Mesodermal cell (in vitro differentiated cells): ENCODE results near the gene SSC5D.

Source experiments
- H3K27ac ChIP-seq: 2 replicates; pipeline ENCODE4 v1.7.0; 2013; ENCODE audit warnings: mild to moderate bottlenecking, low read depth, low read length, moderate library complexity; ENCODE audit not compliant: severe bottlenecking
- H3K36me3 ChIP-seq: 2 replicates; pipeline ENCODE4 v1.7.1; 2013; ENCODE audit warnings: mild to moderate bottlenecking, low read length, moderate library complexity; ENCODE audit not compliant: control insufficient read depth, insufficient read depth
- H3K4me1 ChIP-seq: one replicate; pipeline ENCODE4 v1.7.1; 2013; ENCODE audit warnings: mild to moderate bottlenecking, low read length; ENCODE audit not compliant: insufficient read depth, control insufficient read depth, poor library complexity, severe bottlenecking
- H3K4me3 ChIP-seq: 2 replicates; pipeline ENCODE4 v1.7.0; 2013; ENCODE audit warnings: low read length, control low read depth, mild to moderate bottlenecking; ENCODE audit not compliant: insufficient read depth, poor library complexity, severe bottlenecking; ENCODE audit errors: extremely low read depth
- H3K9me3 ChIP-seq: 2 replicates; pipeline ENCODE4 v1.7.1; 2013; ENCODE audit warnings: mild to moderate bottlenecking, low read length, moderate library complexity; ENCODE audit not compliant: control insufficient read depth
- WGBS, 2 experiments: methylation state at CpG; one replicate each; pipeline ENCODE4 v1.1.5; 2013; ENCODE audit warnings: missing lambda C conversion rate in 2 of 2; ENCODE audit not compliant: insufficient coverage in 2 of 2; 5-methylcytosine and 5-hydroxymethylcytosine counted together

The SSC5D gene

DNA sequence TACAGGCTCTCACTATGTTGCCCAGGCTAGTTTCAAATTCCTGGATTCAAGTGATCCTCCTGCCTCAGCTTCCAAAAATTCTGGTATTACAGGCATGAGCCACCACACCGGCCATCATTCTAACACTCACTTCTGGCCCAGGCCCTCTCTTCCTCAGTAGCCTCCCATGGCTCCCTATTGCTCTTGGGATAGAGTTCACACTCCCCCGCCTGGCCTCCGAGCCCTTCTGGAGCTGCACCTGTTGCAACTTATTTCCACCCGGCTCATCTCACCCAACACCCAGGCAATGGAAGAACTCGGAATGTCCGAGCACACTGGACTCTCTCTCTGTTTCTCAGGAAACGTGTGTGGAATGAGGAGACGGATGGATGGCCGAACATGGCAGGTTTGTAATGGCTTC lies 66.1 kb downstream of the SSC5D start:
- Histone ChIP-seq H3K9me3 (no peaks in the 10 kb centered on the region), H3K27ac (no peak overlapping the region), H3K4me3 (no peak overlapping the region), H3K4me1 (peaks cover 11% of the 10 kb centered on the region), H3K36me3 (no peaks in the 10 kb centered on the region)
- 93 to 97% methylated on average over 3 to 7 of the region's 9 CpGs for WGBS, 2 experiments

DNA sequence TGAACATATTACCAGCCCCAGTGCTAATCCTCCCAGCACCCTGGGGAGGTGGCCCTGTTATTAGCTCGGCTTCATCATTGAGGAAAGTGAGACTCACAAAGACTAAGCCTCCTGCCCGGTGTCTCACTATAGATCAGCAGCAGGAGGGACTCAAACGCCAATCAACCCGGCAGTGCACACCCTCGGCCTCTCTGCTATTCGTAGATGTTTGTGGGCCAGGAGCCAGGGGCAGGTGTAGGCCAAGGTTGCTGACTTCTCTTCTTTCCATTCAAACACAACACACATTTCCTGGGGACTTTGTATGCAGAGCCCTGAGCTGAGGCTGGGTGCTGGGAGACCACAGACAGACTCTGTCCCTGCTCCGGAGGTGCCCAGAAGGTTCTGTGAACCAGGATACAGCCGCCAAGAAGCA lies 66.5 kb downstream of the SSC5D start:
- Histone ChIP-seq H3K36me3 (no peaks in the 10 kb centered on the region), H3K9me3 (no peaks in the 10 kb centered on the region), H3K27ac (no peak overlapping the region), H3K4me3 (no peak overlapping the region), H3K4me1 (peaks cover 11% of the 10 kb centered on the region)
- 76 to 86% methylated on average over 4 to 8 of the region's 8 CpGs for WGBS, 2 experiments

GRCh38 chr19:55559684-55560083 lies 71.4 kb downstream of the SSC5D start:
- H3K36me3 ChIP-seq: no peaks in the 10 kb centered on the region
- H3K4me3 ChIP-seq: no peak overlapping the region
- H3K4me1 ChIP-seq: no peaks in the 10 kb centered on the region
- 94% methylated on average over 6 to 7 of the region's 9 CpGs for WGBS, 2 experiments
- H3K27ac ChIP-seq: no peak overlapping the region
- H3K9me3 ChIP-seq: peaks cover 5% of the 10 kb centered on the region

- no peak overlapping the region for H3K4me3 ChIP-seq
- peaks cover 5% of the 10 kb centered on the region for H3K9me3 ChIP-seq
- no peak overlapping the region for H3K27ac ChIP-seq
- no peaks in the 10 kb centered on the region for H3K4me1 ChIP-seq
- WGBS, 2 experiments: 82 to 84% methylated on average over 11 to 12 of the region's 12 CpGs
- no peaks in the 10 kb centered on the region for H3K36me3 ChIP-seq
Measured at GRCh38 chr19:55563261-55563690, 75.0 kb downstream of the SSC5D start.

GRCh38 chr19:55566823-55567222 lies 78.6 kb downstream of the SSC5D start:
- no peak overlapping the region for H3K4me3 ChIP-seq
- 60 to 65% methylated on average over 5 to 7 of the region's 9 CpGs for WGBS, 2 experiments
- no peaks in the 10 kb centered on the region for H3K9me3 ChIP-seq
- no peaks in the 10 kb centered on the region for H3K4me1 ChIP-seq
- H3K36me3 ChIP-seq: no peaks in the 10 kb centered on the region
- no peak overlapping the region for H3K27ac ChIP-seq

DNA sequence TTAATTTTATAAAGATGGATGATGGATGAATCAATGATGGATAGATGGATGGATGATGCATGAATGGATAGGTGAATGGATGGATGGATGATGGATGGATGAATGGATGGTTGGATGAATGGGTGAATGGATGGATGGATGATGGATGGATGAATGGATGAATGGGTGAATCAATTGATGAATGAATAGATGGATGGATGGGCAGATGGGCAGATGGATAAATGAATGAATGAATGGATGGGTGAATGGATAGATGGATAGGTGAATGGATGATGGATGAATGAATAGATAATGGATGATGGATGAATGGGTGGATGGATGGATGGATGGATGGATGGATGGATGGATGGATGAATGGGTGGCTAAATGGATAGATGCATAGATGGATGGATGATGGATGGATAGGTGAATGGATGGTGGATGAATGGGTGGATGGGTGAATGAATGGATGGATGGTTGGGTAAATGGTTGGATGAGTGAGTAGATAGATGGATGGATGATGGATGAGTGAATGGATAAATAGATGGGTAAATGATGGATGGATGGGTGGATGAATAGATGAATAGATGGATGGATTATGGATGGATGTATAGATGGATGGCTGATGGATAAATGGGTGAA lies 79.6 kb downstream of the SSC5D start:
- Histone ChIP-seq H3K4me1 (no peaks in the 10 kb centered on the region), H3K27ac (no peak overlapping the region), H3K9me3 (no peaks in the 10 kb centered on the region), H3K4me3 (no peak overlapping the region), H3K36me3 (no peaks in the 10 kb centered on the region)
